COLO829 (cell line): ENCODE measurements around the gene ZDHHC14.
A peak's percentile ranks its signal among the peaks of the same experiment; 100 is the strongest.
"Not testable (repeated sequence)": the region's sequence is repeated elsewhere in the genome, so short reads cannot be mapped to it uniquely, and the experiment has no call there.

Experiments
- DNase-seq: peaks from one replicate; pipeline ENCODE4 v3.0.0; 2012; ENCODE audit warnings: low spot score

ZDHHC14 gene

DNA sequence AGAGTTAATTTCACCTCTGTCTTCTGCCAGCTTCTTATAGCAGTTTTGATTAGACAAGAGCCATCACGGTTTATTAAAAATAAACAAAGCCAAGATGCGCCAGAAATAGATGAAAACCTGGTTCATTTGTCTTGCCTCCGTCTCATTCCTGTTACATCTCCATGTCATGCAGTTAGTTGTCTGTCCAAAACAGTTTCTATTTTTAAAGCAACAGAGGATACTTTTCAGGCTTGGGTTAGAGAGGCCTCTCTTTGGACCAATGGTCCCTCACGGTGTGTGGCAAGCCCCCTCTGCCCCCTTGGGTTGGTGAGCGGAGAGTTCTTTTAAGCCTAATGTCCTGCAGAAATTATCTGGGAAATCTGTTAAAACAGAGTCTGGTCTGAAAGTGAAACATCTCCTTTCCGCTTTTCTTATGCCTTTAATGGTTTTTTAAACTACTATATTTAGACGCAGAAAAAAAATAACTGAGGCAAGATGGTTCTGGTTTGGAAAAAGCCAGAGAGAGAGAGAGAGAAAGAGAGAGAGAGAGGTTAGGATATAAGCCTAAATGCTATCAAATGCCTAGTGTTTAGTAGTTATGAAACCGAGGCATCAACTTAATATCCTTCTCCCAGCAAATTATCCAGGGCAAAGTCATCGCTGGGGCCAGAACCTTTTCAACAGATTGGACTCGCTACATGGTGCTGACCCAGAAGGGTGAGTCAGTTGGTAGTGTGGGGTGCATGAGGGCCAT is 64.5 kb downstream of the ZDHHC14 start:
- no peak for DNase-seq

GRCh38 chr6:157447735-157448134 is 66.7 kb downstream of the ZDHHC14 start:
- DNase-seq = no peak

DNA sequence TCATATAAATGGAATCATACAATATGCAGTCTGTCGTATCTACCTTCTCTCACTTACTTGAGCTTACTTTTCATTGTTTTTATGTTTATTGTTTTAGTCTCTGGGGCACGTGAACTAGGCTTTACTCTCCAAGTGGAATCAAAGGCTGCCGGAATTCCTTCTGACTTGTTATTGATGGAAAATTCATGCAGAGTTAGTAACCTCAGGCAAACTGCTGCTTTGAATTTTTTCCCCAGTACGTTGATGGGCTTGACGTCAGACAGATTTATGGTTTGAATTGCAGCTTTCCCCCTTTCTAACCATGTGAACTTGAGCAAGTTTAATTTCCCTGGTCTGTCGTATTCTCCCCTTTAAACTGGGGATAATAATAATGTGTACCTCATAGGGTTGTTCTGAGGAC is 68.6 kb downstream of the ZDHHC14 start:
- DNase-seq = no peak

GRCh38 chr6:157450931-157451742 is 70.1 kb downstream of the ZDHHC14 start:
- no peak for DNase-seq

- no peak for DNase-seq
Measured at GRCh38 chr6:157452096-157452495, 71.1 kb downstream of the ZDHHC14 start.

DNA sequence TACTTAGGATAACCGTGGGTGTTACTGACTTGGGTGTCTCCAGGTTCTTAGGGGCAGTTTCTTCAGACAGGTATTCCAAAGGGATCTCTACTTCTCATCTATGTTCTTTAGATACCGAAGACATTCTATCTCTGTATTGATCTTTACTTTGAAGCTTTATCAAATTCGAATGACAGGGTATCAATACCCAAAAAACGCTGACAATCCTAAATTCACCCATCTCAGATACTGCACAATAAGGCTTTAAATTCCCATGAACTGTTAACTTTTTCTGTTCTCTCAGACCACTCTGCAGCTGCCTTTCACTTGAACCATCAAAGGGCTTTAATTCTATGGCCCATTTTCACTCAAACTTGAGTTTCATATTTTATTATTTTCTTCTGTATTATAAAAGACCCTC is 72.1 kb downstream of the ZDHHC14 start:
- DNase-seq = no peak

- DNase-seq = no peak
Measured at GRCh38 chr6:157453978-157454377, 73.0 kb downstream of the ZDHHC14 start.

DNA sequence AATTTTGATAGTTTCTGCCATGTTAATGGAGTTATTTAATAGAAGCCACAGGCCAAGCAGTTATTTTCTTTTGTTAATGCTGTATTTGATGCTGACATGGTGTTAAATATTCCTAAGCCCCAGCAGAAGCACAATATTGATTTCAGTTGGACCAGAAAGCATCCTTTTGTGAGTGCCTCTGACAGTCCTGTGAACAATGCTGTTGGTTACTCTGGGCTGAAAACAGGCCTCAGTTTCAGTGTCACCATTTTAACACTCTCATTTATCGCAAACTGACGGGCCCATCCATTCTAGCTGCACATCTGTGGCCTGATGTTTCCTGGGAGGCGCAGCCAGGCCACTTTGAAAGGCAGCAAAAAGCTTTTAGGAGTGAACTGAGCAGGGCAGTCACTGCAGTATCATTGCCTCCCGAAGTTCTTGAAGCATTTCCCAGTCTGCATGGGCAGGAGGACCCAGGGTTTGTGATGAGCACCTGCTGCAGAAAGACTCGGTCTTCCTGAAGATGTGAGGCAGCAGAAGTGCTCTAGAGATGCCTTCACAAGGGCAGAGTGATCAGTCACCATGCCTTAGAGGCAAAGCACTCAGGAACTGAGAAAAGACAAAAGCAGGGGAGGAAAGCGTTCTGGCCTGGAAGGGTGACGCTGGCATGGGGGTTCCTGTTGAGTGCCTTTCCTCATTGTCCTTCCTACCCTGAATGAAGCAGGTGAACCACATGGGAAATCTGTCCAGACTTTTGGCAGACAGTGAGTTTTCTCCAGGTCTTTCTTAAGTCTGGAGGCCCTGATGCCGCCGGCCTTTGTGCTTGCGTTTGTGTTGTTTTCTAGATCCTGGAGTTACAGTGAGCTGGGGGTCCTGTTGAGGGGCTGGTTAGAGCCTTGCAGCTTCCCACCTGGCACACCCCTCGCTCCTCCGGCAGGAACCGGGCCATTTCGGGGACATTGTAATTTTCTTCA is 74.0 kb downstream of the ZDHHC14 start:
- no peak for DNase-seq

DNA sequence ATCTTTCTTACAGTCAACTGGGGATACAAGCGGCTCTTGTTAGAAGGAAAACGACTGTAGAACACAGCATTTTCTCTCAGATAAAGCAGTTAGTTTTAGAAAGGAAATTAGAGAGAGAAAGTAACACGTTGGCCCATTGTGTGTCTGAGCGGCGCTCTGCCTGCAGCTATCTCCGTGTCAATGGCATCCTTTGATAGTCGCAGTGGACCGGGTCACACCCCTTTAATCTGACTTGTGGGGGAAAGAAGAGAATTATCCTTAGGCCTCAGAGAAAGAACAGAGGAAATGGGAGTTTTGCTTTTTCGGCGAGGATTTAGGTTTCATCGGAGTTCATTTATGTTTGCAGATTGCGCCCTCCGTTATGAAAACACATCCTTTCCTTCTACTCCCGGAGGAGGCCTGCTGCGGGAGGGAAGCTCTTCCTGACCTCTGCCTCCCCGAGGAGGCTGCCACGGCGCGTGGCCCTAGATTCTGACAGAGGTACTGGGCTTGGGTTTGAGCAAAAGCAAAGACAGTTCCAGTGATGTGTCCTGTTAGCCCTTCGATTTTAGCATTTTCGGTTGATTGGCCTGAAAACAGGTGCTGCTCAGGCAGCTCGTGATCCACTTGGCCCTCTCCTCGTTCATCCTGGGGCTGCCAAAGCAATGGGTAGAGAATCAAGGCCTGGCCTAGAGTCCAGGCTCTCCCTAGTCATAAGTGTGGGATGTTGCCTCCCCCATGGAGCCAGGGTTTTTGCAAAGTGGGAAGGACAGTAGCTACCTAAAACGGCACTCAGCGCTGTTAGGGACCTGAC is 74.9 kb downstream of the ZDHHC14 start:
- DNase-seq = peak; percentile 77

DNA sequence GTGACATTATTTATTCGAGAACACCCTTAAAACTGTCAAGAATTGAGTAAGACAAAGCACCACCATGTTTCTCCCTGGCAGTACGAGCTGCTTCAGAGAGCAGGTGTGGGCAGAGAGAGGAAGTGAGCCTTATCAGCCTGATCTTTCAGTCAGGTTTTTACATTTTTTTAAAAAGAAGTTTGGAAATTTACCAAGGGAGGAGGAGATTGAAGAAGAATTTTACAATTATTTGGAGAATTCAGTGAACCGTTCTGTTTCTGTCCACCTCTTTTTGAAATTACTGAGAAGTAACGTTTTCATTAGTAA is 75.5 kb downstream of the ZDHHC14 start:
- no peak for DNase-seq

GRCh38 chr6:157457787-157458186 is 76.8 kb downstream of the ZDHHC14 start:
- DNase-seq = no peak

DNA sequence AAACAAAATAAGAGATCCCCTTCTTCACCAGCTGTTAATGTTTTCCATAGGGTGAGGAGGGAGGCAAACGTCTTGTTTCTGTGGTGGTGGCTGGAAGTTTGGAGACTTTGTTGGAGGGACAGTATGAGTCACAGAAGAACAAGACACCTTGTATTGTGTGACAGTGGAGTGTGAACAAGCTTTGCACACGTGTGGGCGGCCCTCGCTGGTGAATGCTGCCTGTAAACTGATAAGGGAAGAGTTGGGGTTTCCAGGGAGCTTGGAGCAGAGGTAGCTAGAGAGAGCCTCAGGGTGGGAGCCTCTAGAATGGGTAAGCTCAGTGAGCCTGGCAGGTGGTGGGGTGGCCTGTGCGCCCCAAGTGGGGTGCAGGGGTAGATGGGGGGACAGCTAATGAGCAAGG is 78.3 kb downstream of the ZDHHC14 start:
- DNase-seq = no peak

- no peak for DNase-seq
Measured at GRCh38 chr6:157460182-157460999, 79.4 kb downstream of the ZDHHC14 start.

GRCh38 chr6:157461000-157461915 is 80.3 kb downstream of the ZDHHC14 start:
- DNase-seq = no peak

DNA sequence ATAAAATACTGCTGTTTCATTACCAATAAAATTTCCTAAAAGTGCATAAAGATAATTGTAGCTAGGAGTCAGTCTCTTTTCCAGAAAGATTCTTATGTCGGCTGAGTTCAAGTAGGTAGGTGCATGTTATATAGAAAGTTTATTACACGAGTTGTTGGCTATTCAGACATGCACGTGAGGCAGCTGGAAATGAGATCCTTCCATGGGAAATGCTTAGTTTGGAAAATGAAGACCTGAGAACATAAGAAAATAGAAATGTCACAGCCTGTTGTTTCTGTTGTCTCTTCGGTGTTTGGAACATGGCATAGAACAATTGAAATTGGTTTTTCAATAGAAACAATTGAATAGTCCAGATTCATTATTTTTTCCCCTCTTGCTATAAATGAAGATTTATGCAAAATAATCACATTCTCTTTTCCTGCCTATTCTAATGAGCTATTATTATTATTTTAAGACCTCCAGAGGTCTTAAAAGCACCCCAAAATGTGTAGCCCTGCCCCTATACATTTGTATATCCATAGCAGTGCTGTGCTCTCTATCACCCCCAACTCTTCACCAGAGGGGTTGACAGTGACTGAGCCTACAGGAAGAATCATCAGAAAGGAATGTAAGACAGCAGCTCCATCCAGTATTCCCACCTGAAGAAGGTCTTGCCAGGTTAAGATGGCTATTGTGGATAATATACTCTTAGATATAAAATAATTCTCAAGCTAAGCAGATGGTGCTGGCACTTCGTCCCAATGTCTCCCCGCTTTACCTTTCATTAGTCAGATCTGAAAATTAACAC is 82.2 kb downstream of the ZDHHC14 start:
- no peak for DNase-seq

DNA sequence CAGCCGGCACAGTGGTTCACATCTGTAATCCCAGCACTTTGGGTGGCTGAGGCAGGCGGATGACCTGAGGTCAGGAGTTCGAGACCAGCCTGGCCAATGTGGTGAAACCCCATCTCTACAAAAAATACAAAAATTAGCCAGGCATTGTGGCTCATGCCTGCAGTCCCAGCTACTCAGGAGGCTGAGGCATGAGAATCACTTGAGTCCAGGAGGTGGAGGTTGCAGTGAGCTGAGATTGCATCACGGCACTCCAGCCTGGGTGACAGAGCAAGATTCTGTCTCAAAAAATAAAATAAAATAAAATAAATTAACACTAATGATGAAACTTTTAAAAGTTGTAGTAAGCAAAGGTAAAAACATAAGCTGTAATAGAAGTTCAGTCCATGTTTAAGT is 82.7 kb downstream of the ZDHHC14 start:
- DNase-seq = not testable (repeated sequence)

- no peak for DNase-seq
Measured at GRCh38 chr6:157464653-157465535, 83.9 kb downstream of the ZDHHC14 start.

GRCh38 chr6:157466342-157466648 is 85.3 kb downstream of the ZDHHC14 start:
- no peak for DNase-seq
